ENCODE measurements around the gene BCAN. TPM values are rescaled to one million over a fixed set of nuclear protein-coding genes. Genes with fewer than 3 reads are reported as not detected.

BCAN gene
- total and polyA plus RNA-seq, 2 experiments from 2014 or later: 0.23 to 0.86 TPM

DNA sequence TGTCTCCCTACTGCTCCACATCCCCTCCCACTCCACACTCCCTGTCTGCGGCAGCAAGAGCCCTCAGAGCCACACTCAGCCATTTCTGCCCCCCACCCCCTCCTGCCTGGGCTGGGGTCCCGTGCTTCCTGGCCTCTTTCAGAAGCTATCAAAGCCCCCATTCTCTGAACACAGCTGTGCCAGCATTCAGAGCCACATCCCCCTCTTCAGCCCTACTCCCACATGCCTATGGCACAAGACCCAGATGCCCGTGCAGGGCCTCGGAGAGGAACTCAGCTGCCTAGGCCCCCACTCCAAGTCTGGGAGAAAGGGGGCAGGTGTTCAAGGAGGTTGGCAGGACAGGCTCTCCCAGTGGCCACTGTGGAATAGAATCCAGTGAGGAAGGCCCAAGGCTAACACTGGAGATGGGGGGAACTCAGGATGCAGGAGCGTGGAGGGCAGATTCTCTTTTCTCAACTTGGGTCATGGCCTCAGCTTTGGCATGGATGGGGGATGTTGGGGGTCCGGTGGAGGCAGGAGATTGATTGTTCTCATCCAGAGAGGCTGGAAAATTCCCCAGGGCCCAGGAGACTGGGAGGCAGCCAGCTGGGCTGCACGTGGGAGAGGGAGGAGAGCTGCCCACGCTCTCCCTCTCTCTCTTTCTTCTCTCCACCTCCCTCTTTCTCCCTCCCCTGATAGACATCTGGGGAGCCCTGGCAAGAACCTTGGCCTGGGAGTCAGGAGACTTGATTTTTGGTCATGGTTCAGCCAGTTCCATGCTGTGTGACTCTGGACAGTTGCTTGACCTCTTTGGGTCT lies 3.5 kb upstream of the BCAN start:
- Histone ChIP-seq H3K4me3 (no peak overlapping the region), H3K27me3 (peaks cover 83% of the 10 kb centered on the region), H3K9me3 (ENCODE audit: low read depth) (no peaks in the 10 kb centered on the region), H3K27ac (no peak overlapping the region), H3K36me3 (no peaks in the 10 kb centered on the region), H3K4me1 (ENCODE audit: low read depth) (no peaks in the 10 kb centered on the region)
- DNase-seq (ENCODE audit: low read depth in 1 of 2, low spot score in 1 of 2): no peak
- TF ChIP-seq, protein P1, sequence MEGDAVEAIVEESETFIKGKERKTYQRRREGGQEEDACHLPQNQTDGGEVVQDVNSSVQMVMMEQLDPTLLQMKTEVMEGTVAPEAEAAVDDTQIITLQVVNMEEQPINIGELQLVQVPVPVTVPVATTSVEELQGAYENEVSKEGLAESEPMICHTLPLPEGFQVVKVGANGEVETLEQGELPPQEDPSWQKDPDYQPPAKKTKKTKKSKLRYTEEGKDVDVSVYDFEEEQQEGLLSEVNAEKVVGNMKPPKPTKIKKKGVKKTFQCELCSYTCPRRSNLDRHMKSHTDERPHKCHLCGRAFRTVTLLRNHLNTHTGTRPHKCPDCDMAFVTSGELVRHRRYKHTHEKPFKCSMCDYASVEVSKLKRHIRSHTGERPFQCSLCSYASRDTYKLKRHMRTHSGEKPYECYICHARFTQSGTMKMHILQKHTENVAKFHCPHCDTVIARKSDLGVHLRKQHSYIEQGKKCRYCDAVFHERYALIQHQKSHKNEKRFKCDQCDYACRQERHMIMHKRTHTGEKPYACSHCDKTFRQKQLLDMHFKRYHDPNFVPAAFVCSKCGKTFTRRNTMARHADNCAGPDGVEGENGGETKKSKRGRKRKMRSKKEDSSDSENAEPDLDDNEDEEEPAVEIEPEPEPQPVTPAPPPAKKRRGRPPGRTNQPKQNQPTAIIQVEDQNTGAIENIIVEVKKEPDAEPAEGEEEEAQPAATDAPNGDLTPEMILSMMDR (IDR thresholded peaks at IDR 0.05; ENCODE audit: low read depth, low read length): no peak

GRCh38 chr1:156639601-156640101 lies 2.3 kb upstream of the BCAN start:
- Histone ChIP-seq H3K27me3 (peaks cover 83% of the 10 kb centered on the region), H3K9me3 (ENCODE audit: low read depth) (no peaks in the 10 kb centered on the region), H3K27ac (no peak overlapping the region), H3K36me3 (no peaks in the 10 kb centered on the region), H3K4me3 (no peak overlapping the region), H3K4me1 (ENCODE audit: low read depth) (no peaks in the 10 kb centered on the region)
- DNase-seq (ENCODE audit: low read depth in 1 of 2, low spot score in 1 of 2): no peak
- TF ChIP-seq, protein P1 (IDR thresholded peaks at IDR 0.05; ENCODE audit: low read depth, low read length): no peak

GRCh38 chr1:156640842-156641706 lies 843 bp upstream of the BCAN start:
- TF ChIP-seq, protein P1 (IDR thresholded peaks at IDR 0.05; ENCODE audit: low read depth, low read length): no peak
- Histone ChIP-seq H3K9me3 (ENCODE audit: low read depth) (no peaks in the 10 kb centered on the region), H3K4me1 (ENCODE audit: low read depth) (no peaks in the 10 kb centered on the region), H3K4me3 (peak overlapping the region; percentile 34), H3K27ac (no peak overlapping the region), H3K36me3 (no peaks in the 10 kb centered on the region), H3K27me3 (peaks cover 82% of the 10 kb centered on the region)
- DNase-seq (ENCODE audit: low read depth in 1 of 2, low spot score in 1 of 2): no peak

- TF ChIP-seq, protein P1 (IDR thresholded peaks at IDR 0.05; ENCODE audit: low read depth, low read length): no peak
- Histone ChIP-seq H3K9me3 (ENCODE audit: low read depth) (no peaks in the 10 kb centered on the region), H3K4me3 (peak overlapping the region; percentile 34), H3K27ac (no peak overlapping the region), H3K4me1 (ENCODE audit: low read depth) (no peaks in the 10 kb centered on the region), H3K27me3 (peaks cover 84% of the 10 kb centered on the region), H3K36me3 (no peaks in the 10 kb centered on the region)
- peak in 1 of 2 donors; percentile 38 for DNase-seq (ENCODE audit: low read depth in 1 of 2, low spot score in 1 of 2)
These were observed 540 bp downstream of the BCAN start for GRCh38 chr1:156642265-156643048.
